GM21367 (cell line): ENCODE data around the gene CLEC9A.

Experiments
- ATAC-seq: cut with Tn5 transposase; IDR thresholded peaks from one replicate; pipeline ENCODE4 v1.9.1; 2021; ENCODE audit not compliant: unreplicated experiment

The CLEC9A gene

GRCh38 chr12:10065241-10065640 lies 34.8 kb downstream of the CLEC9A start:
- no peak for ATAC-seq

- no peak for ATAC-seq
These were observed 36.8 kb downstream of the CLEC9A start for GRCh38 chr12:10067264-10067663.

- ATAC-seq: no peak
These were observed 37.5 kb downstream of the CLEC9A start for GRCh38 chr12:10067942-10068341.

- ATAC-seq: no peak
These were observed 38.2 kb downstream of the CLEC9A start for GRCh38 chr12:10068644-10069043.

- ATAC-seq: no peak
These were observed 38.6 kb downstream of the CLEC9A start for GRCh38 chr12:10069099-10069498.

GRCh38 chr12:10069976-10070375 lies 39.5 kb downstream of the CLEC9A start:
- no peak for ATAC-seq

GRCh38 chr12:10070380-10070779 lies 39.9 kb downstream of the CLEC9A start:
- no peak for ATAC-seq

- ATAC-seq: no peak
These were observed 41.6 kb downstream of the CLEC9A start for GRCh38 chr12:10072131-10072530.

- no peak for ATAC-seq
These were observed 42.8 kb downstream of the CLEC9A start for GRCh38 chr12:10073261-10073660.

GRCh38 chr12:10075451-10075850 lies 45.0 kb downstream of the CLEC9A start:
- ATAC-seq: no peak

- ATAC-seq: no peak
These were observed 51.8 kb downstream of the CLEC9A start for GRCh38 chr12:10082117-10082874.

- ATAC-seq: no peak
These were observed 54.3 kb downstream of the CLEC9A start for GRCh38 chr12:10084733-10085132.

GRCh38 chr12:10086387-10086786 lies 55.9 kb downstream of the CLEC9A start:
- no peak for ATAC-seq

GRCh38 chr12:10088031-10088430 lies 57.5 kb downstream of the CLEC9A start:
- ATAC-seq: no peak

- ATAC-seq: no peak
These were observed 58.7 kb downstream of the CLEC9A start for GRCh38 chr12:10088955-10089900.

GRCh38 chr12:10094646-10095395 lies 64.3 kb downstream of the CLEC9A start:
- ATAC-seq: no peak

- ATAC-seq: no peak
These were observed 65.5 kb downstream of the CLEC9A start for GRCh38 chr12:10095971-10096370.

GRCh38 chr12:10097521-10097920 lies 67.0 kb downstream of the CLEC9A start:
- no peak for ATAC-seq

- ATAC-seq: no peak
These were observed 68.3 kb downstream of the CLEC9A start, which contains the start of gene CLEC1A for GRCh38 chr12:10098791-10099190. Gene CLEC1A, minus strand, starts transcription at chr12:10098985. Its CDS starts 63 bp downstream, at chr12:10098922.

GRCh38 chr12:10101042-10101579 lies 70.6 kb downstream of the CLEC9A start:
- no peak for ATAC-seq
